Muscle of back (tissue), 11 donors: ENCODE data around the gene ZDHHC4. TPM values are rescaled to one million over a fixed set of nuclear protein-coding genes. Genes with fewer than 3 reads are reported as not detected.
"Not testable (repeated sequence)": the region's sequence is repeated elsewhere in the genome, so short reads cannot be mapped to it uniquely, and the experiment has no call there.

Source experiments
- DNase-seq, 3 donors: peaks; one replicate each; pipeline versions ENCODE4 v3.0.0 to v3.0.0-alpha.2; 2013
- polyA plus RNA-seq, 10 donors: library from polyadenylated mRNA; unstranded; fragments of 120-200 nt; gene quantifications; one replicate each; pipeline ENCODE4 v1.2.1, GENCODE V29; 2013; ENCODE audit not compliant: insufficient read length in 10 of 10

Gene ZDHHC4
- polyA plus RNA-seq, 10 donors, result 42.1 to 57.9 (median 45.7) TPM

DNA sequence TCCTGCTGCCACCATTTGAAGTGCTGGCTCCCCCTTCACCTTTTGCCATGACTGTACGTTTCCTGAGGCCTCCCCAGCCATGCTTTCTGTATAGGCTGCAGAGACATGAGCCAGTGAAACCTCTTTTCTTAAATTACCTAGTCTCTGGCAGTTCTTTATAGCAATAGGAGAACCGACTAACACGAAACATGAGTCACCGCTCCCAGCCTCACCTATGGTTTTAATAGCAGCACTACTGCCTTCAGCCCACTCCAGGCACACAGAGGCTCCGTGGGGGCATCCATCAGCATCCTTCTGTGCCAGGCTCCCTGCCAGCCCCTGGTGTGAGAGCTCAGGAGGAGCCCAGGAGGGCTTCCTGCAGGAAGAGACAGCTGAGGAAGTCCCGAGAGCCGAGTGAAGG is 54.4 kb downstream of the ZDHHC4 start:
- DNase-seq, result no peak

DNA sequence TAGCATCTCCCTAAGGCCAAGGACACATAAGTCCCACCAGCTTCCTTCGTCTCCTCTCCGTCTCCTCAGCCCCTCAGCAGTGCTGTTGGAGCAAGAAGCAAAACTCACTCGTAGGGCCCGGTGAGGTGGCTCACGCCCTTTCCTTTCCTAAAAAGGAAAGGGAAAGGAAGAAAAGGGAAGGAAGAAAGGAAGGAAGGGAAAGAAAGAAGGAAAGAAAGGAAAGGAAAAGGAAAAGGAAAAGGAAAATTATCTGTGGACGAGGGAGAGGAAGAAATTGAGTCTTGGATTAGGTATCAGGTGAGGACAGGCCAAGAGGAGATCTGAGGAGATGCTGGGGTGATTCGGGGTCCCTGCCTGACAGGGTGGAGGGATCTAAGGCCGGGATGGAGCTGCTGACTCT is 56.8 kb downstream of the ZDHHC4 start:
- DNase-seq, result no peak

DNA sequence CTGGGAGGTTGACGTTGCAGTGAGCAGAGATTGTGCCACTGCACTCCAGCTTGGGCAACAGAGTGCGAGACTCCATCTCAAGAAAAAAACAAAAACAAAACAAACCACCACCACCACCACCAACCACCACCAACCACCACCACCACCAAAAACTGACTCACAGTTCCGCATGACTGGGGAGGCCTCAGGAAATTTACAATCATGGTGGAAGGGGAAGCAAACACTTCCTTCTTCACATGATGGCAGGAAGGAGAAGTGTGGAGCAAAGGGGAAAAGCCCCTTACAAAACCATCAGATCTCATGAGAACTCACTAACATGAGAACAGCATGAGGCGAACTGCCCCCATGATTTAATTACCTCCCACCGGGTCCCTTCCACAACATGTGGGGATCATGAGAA is 57.7 kb downstream of the ZDHHC4 start:
- not testable (repeated sequence) for DNase-seq

DNA sequence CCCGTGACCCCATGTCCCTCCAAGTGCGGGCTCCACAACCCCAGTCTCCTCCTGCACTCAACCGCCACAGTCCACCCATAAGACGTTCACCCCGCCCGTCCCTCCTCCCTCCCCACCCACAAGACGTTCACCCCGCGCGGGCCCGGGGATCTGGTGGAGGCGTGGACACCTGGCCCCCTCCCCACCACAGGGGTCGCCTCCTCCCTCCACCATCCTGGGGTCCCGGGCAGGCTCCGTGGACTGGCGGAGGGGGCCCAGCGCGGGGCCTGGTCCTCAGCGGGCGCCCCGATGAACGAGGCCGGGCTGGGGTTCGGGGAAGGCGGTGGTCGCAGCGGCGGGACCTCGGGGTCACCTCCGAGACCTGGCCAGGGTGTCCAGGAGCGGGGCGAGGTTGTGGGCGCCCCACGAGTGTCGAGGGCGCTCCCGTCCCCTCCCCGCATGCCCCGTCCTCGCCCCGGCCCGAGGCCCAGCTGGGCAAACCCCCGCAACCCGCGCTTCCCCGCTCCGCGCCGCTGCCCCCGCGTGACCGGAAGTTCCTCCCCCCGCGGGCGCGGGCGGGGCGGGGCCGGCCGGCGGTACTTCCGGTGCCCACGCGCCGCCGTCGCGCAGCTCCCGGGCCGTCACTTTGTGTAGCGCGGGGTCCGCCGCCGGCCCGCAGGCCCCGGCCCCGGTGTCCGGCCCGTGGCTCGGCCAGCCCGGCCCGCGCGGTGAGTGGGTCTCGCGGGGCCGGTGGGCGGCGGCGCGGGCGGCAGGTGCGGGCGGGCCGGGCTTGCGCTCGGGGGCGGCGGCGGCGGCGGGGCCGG is 59.7 kb downstream of the ZDHHC4 start, which contains the start of gene ZNF316:
Gene ZNF316 (plus strand): TSS at position 578 of the 803 bp plus-strand sequence. CDS start 5,092 bp downstream, outside the sequence.
- DNase-seq, result peak; percentile 26 to 76 (median 62)

DNA sequence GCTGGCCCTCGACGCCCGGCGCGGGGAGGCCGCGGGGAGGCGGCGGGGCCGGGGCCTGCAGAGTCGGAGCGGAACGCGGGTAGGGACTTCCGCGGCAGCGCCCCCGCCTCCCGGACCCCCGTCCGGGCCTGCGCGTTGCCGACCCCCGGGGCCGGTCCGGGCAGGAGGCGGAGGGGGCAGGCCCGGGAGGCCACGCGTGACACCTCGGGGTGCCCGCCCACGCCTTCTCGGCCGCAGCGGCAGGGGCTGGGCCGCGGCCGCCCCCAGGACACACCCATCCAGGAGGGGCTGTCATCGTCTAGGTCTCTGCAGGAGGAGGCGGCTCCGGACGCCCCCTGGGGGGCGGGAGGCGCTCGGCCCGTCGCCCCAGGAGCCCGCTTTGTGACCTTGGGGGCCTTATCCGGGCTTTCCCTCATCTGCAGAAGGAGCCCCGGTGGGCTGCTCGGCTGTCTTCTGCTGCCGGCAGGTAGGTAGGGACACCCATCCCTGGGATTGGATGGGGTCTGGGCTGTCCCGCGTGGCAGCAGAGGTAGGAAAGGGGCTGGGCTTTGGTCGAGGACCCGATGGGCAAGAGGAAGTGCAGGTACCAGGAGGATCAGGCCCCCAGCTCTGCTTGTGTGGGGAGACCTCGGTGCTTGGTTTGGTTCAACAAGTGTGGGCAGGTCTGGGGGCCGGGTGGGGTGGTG is 60.4 kb downstream of the ZDHHC4 start:
- peak in 1 of 3 donors; percentile 41 for DNase-seq

Other genes with a start within 250 kb of the ZDHHC4 start
- 10 to 100 TPM; 18.0 to 22.0 (median 19.1) TPM for gene FAM220A, start 228.5 kb upstream of the ZDHHC4 start, polyA plus RNA-seq
- 100 to 1,000 TPM; 149 to 197 (median 180) TPM for gene RAC1, start 202.9 kb upstream of the ZDHHC4 start, polyA plus RNA-seq
- gene DAGLB, start 129.5 kb upstream of the ZDHHC4 start, polyA plus RNA-seq, result 10 to 100 TPM in 9 of 10 donors, 1 to 10 TPM in 1; 9.7 to 13.9 (median 11.0) TPM
- 100 to 1,000 TPM; 183 to 234 (median 207) TPM for gene KDELR2, start 93.3 kb upstream of the ZDHHC4 start, polyA plus RNA-seq
- gene GRID2IP, start 26.0 kb upstream of the ZDHHC4 start, polyA plus RNA-seq, result under 1 TPM; 0.07 to 0.25 (median 0.15) TPM
- 10 to 100 TPM; 16.9 to 27.9 (median 21.1) TPM for gene INTS15, start 12.6 kb downstream of the ZDHHC4 start, polyA plus RNA-seq
- gene ZNF853, start 38.2 kb downstream of the ZDHHC4 start, polyA plus RNA-seq, result 10 to 100 TPM; 11.5 to 16.5 (median 14.5) TPM
- gene ZNF316, start 59.9 kb downstream of the ZDHHC4 start, polyA plus RNA-seq, result 10 to 100 TPM; 19.1 to 32.9 (median 24.2) TPM
- gene ZNF12, start 129.5 kb downstream of the ZDHHC4 start, polyA plus RNA-seq, result 10 to 100 TPM; 17.8 to 26.8 (median 22.6) TPM
- under 1 TPM in 8 of 10 donors, not detected in 2; 0.21 to 0.63 (median 0.40) TPM for gene RSPH10B2, start 176.6 kb downstream of the ZDHHC4 start, polyA plus RNA-seq
- gene CCZ1B, start 248.8 kb downstream of the ZDHHC4 start, polyA plus RNA-seq, result 10 to 100 TPM; 28.5 to 56.0 (median 38.7) TPM